Stimulated activated naive B cell treated with anti-CD40 and anti-IgM and Interleukin-4, amounts not matched to agents 10 μg/mL and 1 μg/mL and 100 μg/mL, for 72 hours (primary cell): ENCODE results near the gene RPGRIP1.
"Not testable (repeated sequence)": the region's sequence is repeated elsewhere in the genome, so short reads cannot be mapped to it uniquely, and the experiment has no call there.

Source experiments
- ATAC-seq, 2 donors: fragments of 150-1000 bp; cut with Tn5 transposase; replicated peaks; 2 replicates each; pipeline ENCODE4 v1.10.0; 2021; ENCODE audit warnings: moderate library complexity in 1 of 2
- DNase-seq: peaks from one replicate; pipeline ENCODE4 v3.0.0; 2021
- H3K27ac Mint-ChIP-seq: one replicate; pipeline ENCODE4 v1.8.0; 2022; ENCODE audit warnings: mild to moderate bottlenecking, mixed read lengths
- H3K27me3 Mint-ChIP-seq, 2 donors: one replicate each; pipeline ENCODE4 v1.8.0; 2022; ENCODE audit warnings: mixed read lengths in 2 of 2
- H3K36me3 Mint-ChIP-seq, 2 donors: one replicate each; pipeline ENCODE4 v1.8.0; 2022; ENCODE audit warnings: mixed read lengths in 2 of 2, mild to moderate bottlenecking in 1 of 2
- H3K4me1 Mint-ChIP-seq, 2 donors: one replicate each; pipeline ENCODE4 v1.8.0; 2022; ENCODE audit warnings: mixed read lengths in 2 of 2, mild to moderate bottlenecking in 1 of 2
- H3K4me3 Mint-ChIP-seq, 2 donors: one replicate each; pipeline ENCODE4 v1.8.0; 2022; ENCODE audit warnings: mild to moderate bottlenecking in 2 of 2, mixed read lengths in 2 of 2, moderate library complexity in 1 of 2
- H3K9me3 Mint-ChIP-seq, 2 donors: one replicate each; pipeline ENCODE4 v1.8.0; 2022; ENCODE audit warnings: mixed read lengths in 2 of 2, mild to moderate bottlenecking in 1 of 2

The RPGRIP1 gene

GRCh38 chr14:21302013-21302835 lies 22.3 kb downstream of the RPGRIP1 start:
- Mint-ChIP-seq H3K9me3 (no peaks in the 10 kb centered on the region), H3K4me1 (peaks cover 11 to 20% of the 10 kb centered on the region in 2 donors), H3K4me3 (peak overlapping the region in 1 of 2 donors; percentile 6), H3K36me3 (no peaks in the 10 kb centered on the region), H3K27ac (no peak overlapping the region), H3K27me3 (no peaks in the 10 kb centered on the region)
- DNase-seq (no peak), ATAC-seq (peak; percentile 58 to 67)

GRCh38 chr14:21302836-21303140 lies 22.9 kb downstream of the RPGRIP1 start:
- not testable (repeated sequence) for H3K27me3 Mint-ChIP-seq, H3K4me3 Mint-ChIP-seq, H3K27ac Mint-ChIP-seq, ATAC-seq, H3K36me3 Mint-ChIP-seq, H3K9me3 Mint-ChIP-seq, DNase-seq
- peaks cover 15 to 25% of the 10 kb centered on the region in 2 donors for H3K4me1 Mint-ChIP-seq

- no peaks in the 10 kb centered on the region for H3K9me3 Mint-ChIP-seq
- DNase-seq (no peak), ATAC-seq (peak; percentile 34 to 40)
- H3K36me3 Mint-ChIP-seq: no peaks in the 10 kb centered on the region
- H3K27ac Mint-ChIP-seq: peak overlapping the region; percentile 88
- H3K4me3 Mint-ChIP-seq: peak overlapping the region; percentile 75 to 87
- H3K27me3 Mint-ChIP-seq: no peaks in the 10 kb centered on the region
- peaks cover 17 to 27% of the 10 kb centered on the region in 2 donors for H3K4me1 Mint-ChIP-seq
Observed at GRCh38 chr14:21307637-21308036, 27.8 kb downstream of the RPGRIP1 start.

GRCh38 chr14:21308132-21308478 lies 28.2 kb downstream of the RPGRIP1 start:
- H3K4me3 Mint-ChIP-seq: peak overlapping the region; percentile 75 to 87
- no peaks in the 10 kb centered on the region for H3K9me3 Mint-ChIP-seq
- DNase-seq (no peak), ATAC-seq (peak; percentile 41 to 43)
- peaks cover 17 to 27% of the 10 kb centered on the region in 2 donors for H3K4me1 Mint-ChIP-seq
- peak overlapping the region; percentile 88 for H3K27ac Mint-ChIP-seq
- H3K27me3 Mint-ChIP-seq: no peaks in the 10 kb centered on the region
- H3K36me3 Mint-ChIP-seq: no peaks in the 10 kb centered on the region

- Mint-ChIP-seq H3K27ac (peak overlapping the region; percentile 88), H3K4me1 (peaks cover 17 to 27% of the 10 kb centered on the region in 2 donors), H3K4me3 (peak overlapping the region; percentile 75 to 87), H3K9me3 (no peaks in the 10 kb centered on the region), H3K36me3 (no peaks in the 10 kb centered on the region), H3K27me3 (no peaks in the 10 kb centered on the region)
- ATAC-seq (peak; percentile 88 to 89), DNase-seq (peak; percentile 90)
Observed at GRCh38 chr14:21308479-21309237, 28.8 kb downstream of the RPGRIP1 start.

GRCh38 chr14:21309238-21309636 lies 29.4 kb downstream of the RPGRIP1 start:
- peaks cover 17 to 27% of the 10 kb centered on the region in 2 donors for H3K4me1 Mint-ChIP-seq
- no peak for ATAC-seq

GRCh38 chr14:21309956-21310355 lies 30.1 kb downstream of the RPGRIP1 start:
- Mint-ChIP-seq H3K4me1 (peaks cover 17 to 27% of the 10 kb centered on the region in 2 donors), H3K36me3 (no peaks in the 10 kb centered on the region)

More at GRCh38 chr14:21309238-21309636, 29.4 kb downstream of the RPGRIP1 start:
- Mint-ChIP-seq H3K36me3 (no peaks in the 10 kb centered on the region), H3K27me3 (no peaks in the 10 kb centered on the region), H3K27ac (peak overlapping the region; percentile 88), H3K4me3 (peak overlapping the region; percentile 75 to 87), H3K9me3 (no peaks in the 10 kb centered on the region)
- DNase-seq: no peak

GRCh38 chr14:21311614-21312013 lies 31.7 kb downstream of the RPGRIP1 start:
- Mint-ChIP-seq H3K27me3 (no peaks in the 10 kb centered on the region), H3K9me3 (no peaks in the 10 kb centered on the region), H3K36me3 (no peaks in the 10 kb centered on the region), H3K27ac (no peak overlapping the region), H3K4me1 (peaks cover 17 to 27% of the 10 kb centered on the region in 2 donors), H3K4me3 (no peak overlapping the region)
- no peak for DNase-seq
- ATAC-seq: no peak

More at GRCh38 chr14:21309956-21310355, 30.1 kb downstream of the RPGRIP1 start:
- Mint-ChIP-seq H3K4me3 (no peak overlapping the region), H3K9me3 (no peaks in the 10 kb centered on the region), H3K27me3 (no peaks in the 10 kb centered on the region), H3K27ac (no peak overlapping the region)
- DNase-seq (no peak), ATAC-seq (no peak)

GRCh38 chr14:21313512-21313911 lies 33.6 kb downstream of the RPGRIP1 start:
- ATAC-seq (no peak), DNase-seq (no peak)
- no peaks in the 10 kb centered on the region for H3K27me3 Mint-ChIP-seq
- H3K9me3 Mint-ChIP-seq: no peaks in the 10 kb centered on the region
- no peak overlapping the region for H3K27ac Mint-ChIP-seq
- H3K36me3 Mint-ChIP-seq: no peaks in the 10 kb centered on the region
- H3K4me1 Mint-ChIP-seq: peaks cover 16 to 24% of the 10 kb centered on the region in 2 donors
- no peak overlapping the region for H3K4me3 Mint-ChIP-seq

- no peaks in the 10 kb centered on the region for H3K9me3 Mint-ChIP-seq
- H3K27me3 Mint-ChIP-seq: no peaks in the 10 kb centered on the region
- peaks cover 19 to 27% of the 10 kb centered on the region in 2 donors for H3K4me1 Mint-ChIP-seq
- DNase-seq: peak; percentile 55
- peak overlapping the region; percentile 62 for H3K27ac Mint-ChIP-seq
- peak; percentile 95 to 97 for ATAC-seq
- H3K36me3 Mint-ChIP-seq: no peaks in the 10 kb centered on the region
- peak overlapping the region; percentile 4 to 36 for H3K4me3 Mint-ChIP-seq
Observed at GRCh38 chr14:21317398-21317797, 37.5 kb downstream of the RPGRIP1 start.

- no peak for DNase-seq
- H3K27me3 Mint-ChIP-seq: no peaks in the 10 kb centered on the region
- ATAC-seq: no peak
- H3K9me3 Mint-ChIP-seq: no peaks in the 10 kb centered on the region
- no peak overlapping the region for H3K27ac Mint-ChIP-seq
- no peaks in the 10 kb centered on the region for H3K36me3 Mint-ChIP-seq
- H3K4me1 Mint-ChIP-seq: peaks cover 19 to 27% of the 10 kb centered on the region in 2 donors
- H3K4me3 Mint-ChIP-seq: no peak overlapping the region
Observed at GRCh38 chr14:21320913-21321312, 41.0 kb downstream of the RPGRIP1 start.

GRCh38 chr14:21322716-21323115 lies 42.8 kb downstream of the RPGRIP1 start:
- no peaks in the 10 kb centered on the region for H3K36me3 Mint-ChIP-seq
- no peak overlapping the region for H3K27ac Mint-ChIP-seq
- H3K4me1 Mint-ChIP-seq: peaks cover 11 to 18% of the 10 kb centered on the region in 2 donors
- no peaks in the 10 kb centered on the region for H3K9me3 Mint-ChIP-seq
- H3K27me3 Mint-ChIP-seq: no peaks in the 10 kb centered on the region
- DNase-seq: no peak
- no peak for ATAC-seq
- no peak overlapping the region for H3K4me3 Mint-ChIP-seq

GRCh38 chr14:21326972-21327371 lies 47.1 kb downstream of the RPGRIP1 start:
- no peak overlapping the region for H3K4me3 Mint-ChIP-seq
- H3K27me3 Mint-ChIP-seq: no peaks in the 10 kb centered on the region
- no peaks in the 10 kb centered on the region for H3K9me3 Mint-ChIP-seq
- H3K27ac Mint-ChIP-seq: no peak overlapping the region
- no peaks in the 10 kb centered on the region for H3K36me3 Mint-ChIP-seq
- H3K4me1 Mint-ChIP-seq: no peaks in the 10 kb centered on the region
- no peak for DNase-seq
- no peak for ATAC-seq
